GM19099 (cell line): ENCODE data around the gene GNMT.

ENCODE experiments used
- POLR2A ChIP-seq: IDR thresholded peaks from 3 replicates; pipeline ENCODE4 v1.6.1; 2011; ENCODE audit warnings: low read depth; ENCODE audit not compliant: insufficient read length; ENCODE audit errors: extremely low read depth

The GNMT gene

DNA sequence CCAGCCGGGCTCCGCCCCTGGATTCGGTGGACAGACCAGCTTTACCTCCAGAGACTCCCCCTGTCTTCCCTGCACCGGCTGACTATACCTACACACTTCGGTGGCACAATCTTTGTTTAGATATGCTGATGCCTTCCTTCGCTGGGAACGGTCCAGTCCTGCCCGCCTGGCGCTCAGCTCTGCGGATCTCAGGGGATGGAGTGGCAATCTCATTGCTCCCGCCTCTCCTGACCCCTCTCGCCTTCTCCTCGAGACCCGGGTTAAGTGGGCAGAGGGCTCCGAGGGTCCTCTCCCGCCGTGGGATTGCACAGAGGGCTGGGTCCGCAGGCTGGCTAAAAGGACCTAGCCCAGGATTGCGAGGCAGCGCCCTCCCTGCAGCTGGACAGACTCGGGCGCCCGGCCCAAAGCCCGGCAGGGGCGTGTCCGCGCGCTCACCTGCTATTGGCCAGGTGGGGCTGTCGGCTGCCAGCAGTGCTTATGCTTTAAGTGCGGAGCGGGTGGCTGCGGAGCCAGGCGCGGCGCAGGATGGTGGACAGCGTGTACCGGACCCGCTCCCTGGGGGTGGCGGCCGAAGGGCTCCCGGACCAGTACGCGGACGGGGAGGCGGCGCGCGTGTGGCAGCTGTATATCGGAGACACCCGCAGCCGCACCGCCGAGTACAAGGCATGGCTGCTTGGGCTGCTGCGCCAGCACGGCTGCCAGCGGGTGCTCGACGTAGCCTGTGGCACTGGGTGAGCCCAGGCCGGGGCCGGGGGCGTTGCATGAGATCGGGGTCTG, at the start of gene GNMT:
GNMT (plus strand) TSS at position 512 of the 777 bp plus-strand sequence; CDS start at position 526, 14 bp downstream.
- TF ChIP-seq POLR2A: no peak

DNA sequence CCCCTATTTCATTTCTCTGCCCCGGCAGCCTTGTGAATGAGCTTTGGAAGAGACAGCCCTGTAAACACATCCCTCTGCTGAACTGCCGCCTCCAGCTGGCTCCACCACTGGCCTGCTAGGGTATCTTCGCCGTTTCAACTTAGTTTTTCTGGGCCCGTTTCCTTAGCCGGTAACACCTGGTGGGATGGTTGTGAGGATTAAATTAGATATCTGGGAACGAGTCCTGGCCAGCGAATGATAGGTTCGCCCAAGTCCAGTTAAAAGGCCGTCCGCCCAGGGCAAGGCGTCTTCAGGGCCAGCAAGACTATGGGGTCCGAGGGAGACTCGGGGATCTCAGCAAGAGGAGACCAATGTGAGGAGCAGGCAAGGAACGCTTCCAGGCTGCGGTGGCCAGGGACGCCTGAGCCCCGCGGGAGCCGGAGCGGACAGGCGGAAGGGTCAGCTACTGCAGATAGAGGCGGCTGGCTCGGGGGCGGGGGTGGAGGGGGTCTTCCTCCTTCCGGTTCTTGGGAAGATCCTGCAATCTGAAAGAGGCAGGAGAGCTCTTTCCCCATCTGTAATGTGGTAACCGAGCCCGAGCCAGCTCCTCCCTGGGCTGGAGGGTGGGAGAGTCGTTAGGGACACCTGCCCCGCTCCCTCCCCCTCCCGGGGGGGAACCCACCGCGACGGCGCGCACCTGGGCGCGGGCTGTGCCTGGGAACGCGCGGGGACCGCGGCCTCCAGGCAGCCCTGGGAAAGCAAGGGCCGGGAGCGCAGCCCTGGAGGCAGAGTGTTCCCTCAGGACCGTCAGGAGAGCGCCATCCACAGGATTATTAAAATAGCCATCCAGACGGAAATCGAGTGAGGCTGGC, 49.2 kb upstream of the GNMT start:
- TF ChIP-seq POLR2A: no peak

- TF ChIP-seq POLR2A: no peak
Observed at GRCh38 chr6:42914546-42914945, 46.0 kb upstream of the GNMT start.

DNA sequence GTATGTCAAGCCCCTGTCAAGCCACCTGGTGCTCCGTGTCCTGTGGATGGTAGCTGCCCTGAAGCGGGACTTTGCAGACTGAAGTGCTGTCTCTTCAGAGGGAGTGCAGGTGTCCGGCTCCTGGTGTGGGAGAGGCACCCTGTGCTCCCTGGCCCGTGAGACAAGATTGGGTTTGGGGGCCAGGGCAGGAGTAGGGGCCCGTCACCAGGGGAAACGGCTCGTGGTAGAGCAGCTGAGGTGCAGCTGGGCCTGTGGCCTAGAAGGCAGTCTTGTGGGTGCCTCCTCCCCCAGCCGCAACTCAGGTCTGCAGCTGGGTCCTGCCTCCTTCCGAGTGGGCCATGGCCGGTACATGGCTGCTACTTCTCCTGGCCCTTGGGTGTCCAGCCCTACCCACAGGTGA, 44.8 kb upstream of the GNMT start, which contains the start of gene PTCRA:
PTCRA (plus strand) TSS at position 322 of the 400 bp plus-strand sequence; CDS start at position 339, 17 bp downstream.
- no peak for TF ChIP-seq POLR2A

- no peak for TF ChIP-seq POLR2A
Observed at GRCh38 chr6:42916288-42916687, 44.3 kb upstream of the GNMT start.

DNA sequence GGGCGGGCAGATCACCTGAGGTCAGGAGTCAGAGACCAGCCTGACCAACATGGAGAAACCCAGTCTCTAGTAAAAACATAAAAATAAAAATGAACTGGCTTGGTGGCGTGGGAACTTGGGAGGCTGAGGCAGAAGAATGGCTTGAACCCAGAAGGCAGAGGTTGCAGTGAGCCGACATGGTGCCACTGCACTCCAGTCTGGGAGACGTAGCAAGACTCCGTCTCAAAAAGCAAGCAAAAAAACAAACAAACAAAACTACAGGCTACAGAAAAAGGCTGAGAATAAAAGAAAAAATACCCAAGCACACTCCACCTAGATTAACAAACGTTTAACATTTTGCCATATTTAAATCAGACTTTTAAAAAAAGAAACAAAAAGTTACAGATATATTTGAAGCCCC, 38.8 kb upstream of the GNMT start:
- TF ChIP-seq POLR2A: no peak

DNA sequence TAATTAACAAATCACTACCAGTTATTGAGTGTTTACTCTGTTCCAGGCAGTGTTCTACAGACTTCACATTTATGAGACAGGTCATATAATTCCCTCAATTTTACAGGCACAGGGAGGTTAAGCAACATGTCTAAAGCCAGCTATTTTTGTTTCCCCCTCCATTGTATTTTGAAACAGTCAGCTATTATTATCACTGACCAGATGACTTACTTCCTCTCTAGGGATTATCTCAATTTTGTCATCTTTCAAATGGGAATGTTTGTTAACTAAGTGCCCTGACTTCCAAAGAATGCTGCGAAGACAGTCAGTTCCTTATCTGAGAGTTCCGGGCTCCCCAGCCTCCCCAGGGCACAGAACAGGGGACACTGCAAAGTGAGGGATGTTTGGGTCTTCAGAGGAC, 36.9 kb upstream of the GNMT start:
- no peak for TF ChIP-seq POLR2A

DNA sequence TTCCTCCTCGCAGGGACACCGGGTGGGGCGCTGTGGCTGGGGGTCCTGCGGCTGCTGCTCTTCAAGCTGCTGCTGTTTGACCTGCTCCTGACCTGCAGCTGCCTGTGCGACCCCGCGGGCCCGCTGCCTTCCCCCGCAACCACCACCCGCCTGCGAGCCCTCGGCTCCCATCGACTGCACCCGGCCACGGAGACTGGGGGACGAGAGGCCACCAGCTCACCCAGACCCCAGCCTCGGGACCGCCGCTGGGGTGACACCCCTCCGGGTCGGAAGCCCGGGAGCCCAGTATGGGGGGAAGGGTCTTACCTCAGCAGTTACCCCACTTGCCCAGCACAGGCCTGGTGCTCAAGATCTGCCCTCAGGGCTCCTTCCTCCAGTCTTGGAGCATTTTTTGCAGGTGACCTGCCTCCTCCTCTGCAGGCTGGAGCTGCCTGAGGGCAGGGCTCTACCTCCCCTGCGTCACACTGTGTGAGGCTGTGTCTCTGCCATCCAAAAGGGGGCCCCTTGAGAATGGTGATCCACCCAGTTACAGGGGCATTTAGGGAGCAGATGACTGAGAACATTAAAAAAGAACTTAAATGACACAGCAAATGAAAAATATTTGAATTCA, 35.2 kb upstream of the GNMT start:
- TF ChIP-seq POLR2A: no peak

DNA sequence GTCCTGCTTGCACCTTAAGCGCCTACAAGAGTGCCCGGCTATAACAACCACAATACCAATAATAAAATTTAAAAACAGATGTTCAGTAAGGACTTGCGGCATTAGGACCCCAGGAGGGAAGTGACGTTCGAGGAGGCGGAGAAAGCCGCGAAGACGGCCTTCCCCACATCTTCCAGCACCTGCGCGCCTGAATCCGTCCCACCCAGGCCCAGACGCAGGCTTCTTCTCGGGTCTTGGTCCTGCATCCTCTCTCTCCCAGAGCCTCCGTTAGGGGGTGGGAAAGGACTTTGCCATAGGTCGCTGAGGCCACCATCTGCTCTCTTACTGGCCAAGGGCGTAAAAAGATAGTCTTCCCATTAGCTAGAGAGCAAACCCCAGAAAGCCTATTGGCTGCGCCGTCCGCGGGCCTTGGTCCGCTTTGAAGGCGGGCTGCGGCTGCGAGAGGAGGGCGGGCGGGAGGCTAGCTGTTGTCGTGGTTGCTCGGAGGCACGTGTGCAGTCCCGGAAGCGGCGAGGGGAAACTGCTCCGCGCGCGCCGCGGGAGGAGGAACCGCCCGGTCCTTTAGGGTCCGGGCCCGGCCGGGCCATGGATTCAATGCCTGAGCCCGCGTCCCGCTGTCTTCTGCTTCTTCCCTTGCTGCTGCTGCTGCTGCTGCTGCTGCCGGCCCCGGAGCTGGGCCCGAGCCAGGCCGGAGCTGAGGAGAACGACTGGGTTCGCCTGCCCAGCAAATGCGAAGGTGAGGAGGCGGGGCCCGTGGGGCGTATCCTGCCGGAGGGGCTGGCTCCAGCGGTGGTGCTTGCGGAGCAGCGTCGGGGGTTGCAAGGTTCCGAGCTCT, 31.4 kb upstream of the GNMT start, which contains the start of gene CNPY3:
CNPY3 (plus strand) TSS at position 495 of the 835 bp plus-strand sequence; CDS start at position 586, 91 bp downstream.
- peak; percentile 82 for TF ChIP-seq POLR2A

DNA sequence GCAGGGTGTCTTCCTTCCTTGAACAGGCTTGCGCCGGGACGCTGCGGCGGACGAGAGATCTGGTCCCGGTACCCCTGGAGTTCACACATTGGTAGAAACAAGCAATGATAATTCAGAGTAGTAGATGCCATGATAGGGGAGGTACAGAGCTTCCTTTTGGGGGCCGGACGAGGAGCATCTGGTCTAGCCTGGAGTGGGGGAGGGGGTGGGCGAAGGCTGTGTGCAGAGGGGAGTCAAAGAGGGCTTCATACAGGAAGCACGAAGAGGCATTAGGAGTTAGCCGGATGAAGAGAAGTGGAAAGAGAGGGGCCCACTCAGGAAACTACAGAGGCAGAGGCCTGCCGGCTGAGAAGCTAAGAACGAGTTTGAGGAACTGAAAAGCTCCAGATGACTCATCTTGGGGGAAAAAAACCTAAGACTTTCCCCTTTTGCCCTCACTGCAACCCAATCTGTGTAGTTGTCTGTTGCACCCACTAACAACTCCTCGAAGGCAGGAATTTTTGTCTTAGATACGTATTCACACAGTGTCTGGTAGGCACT, 30.7 kb upstream of the GNMT start:
- TF ChIP-seq POLR2A: no peak

- no peak for TF ChIP-seq POLR2A
Observed at GRCh38 chr6:42932412-42932811, 28.1 kb upstream of the GNMT start.

DNA sequence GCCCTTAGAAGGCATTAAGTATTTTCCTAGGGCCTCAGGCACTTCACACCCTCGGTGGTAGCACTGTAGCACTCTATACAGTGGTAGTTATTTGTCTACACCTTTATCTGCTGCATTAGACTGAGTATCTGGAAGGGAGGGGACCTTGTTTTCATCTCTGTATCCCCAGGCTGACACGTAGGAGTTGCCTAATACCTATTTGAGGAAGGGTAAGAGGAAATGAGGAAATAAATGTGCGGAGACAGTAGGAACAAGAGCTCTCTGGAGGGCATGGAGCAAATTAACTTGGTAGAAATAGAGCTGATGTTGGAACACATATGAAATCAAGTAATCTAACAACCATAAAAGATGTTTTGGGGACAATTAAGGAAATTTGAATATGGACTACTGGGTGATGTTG, 27.3 kb upstream of the GNMT start:
- TF ChIP-seq POLR2A: no peak

GRCh38 chr6:42935322-42935721, 25.2 kb upstream of the GNMT start:
- no peak for TF ChIP-seq POLR2A

GRCh38 chr6:42936398-42936797, 24.2 kb upstream of the GNMT start:
- no peak for TF ChIP-seq POLR2A
